GM19467 (cell line): ENCODE data around the gene LAMC2.
"Not testable (repeated sequence)": the region's sequence is repeated elsewhere in the genome, so short reads cannot be mapped to it uniquely, and the experiment has no call there.

ENCODE experiments used
- ATAC-seq: cut with Tn5 transposase; IDR thresholded peaks from one replicate; pipeline ENCODE4 v1.9.1; 2021; ENCODE audit warnings: mild to moderate bottlenecking, moderate library complexity; ENCODE audit not compliant: unreplicated experiment

The LAMC2 gene

DNA sequence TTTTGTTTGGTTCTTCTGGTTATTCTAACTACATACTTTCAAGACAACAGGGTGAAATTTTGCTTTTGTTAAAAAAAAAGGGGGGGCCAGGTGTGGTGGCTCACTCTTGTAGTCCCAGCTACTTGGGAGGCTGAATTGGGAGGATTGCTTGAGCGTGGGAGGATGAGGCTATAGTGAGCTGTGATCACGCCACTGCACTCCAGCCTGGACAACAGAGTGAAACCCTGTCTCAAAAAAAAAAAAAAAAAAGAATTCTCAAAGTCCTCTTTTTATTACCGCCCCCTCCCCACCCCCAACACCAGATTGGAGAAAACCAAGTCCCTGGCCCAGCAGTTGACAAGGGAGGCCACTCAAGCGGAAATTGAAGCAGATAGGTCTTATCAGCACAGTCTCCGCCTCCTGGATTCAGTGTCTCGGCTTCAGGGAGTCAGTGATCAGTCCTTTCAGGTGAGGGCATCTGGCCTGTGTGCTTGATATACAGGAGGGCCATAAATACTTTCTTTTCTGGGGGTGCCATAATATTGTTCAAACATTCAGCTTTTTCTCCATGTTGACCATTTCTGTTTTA lies 50.2 kb downstream of the LAMC2 start:
- no peak for ATAC-seq

GRCh38 chr1:183237046-183237445 lies 51.0 kb downstream of the LAMC2 start:
- ATAC-seq, result no peak

GRCh38 chr1:183238071-183238470 lies 52.0 kb downstream of the LAMC2 start:
- ATAC-seq, result no peak

DNA sequence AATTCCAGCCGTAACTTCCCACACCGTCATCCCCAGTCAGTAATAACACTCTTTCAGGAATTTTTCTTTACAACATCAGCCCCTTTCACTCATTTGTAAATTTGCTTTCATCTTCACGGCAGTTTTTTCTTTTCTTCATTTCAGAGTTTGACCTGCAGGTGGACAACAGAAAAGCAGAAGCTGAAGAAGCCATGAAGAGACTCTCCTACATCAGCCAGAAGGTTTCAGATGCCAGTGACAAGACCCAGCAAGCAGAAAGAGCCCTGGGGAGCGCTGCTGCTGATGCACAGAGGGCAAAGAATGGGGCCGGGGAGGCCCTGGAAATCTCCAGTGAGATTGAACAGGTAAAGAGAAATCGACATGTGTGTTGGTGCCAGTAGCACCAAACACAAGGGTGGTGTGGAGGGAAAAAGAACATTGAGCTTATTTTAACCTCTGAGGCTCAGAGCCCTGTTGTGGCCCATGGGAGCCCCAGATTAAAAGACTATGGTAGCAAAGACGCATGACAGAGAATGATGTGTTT lies 53.2 kb downstream of the LAMC2 start:
- ATAC-seq, result no peak

GRCh38 chr1:183239793-183240525 lies 53.9 kb downstream of the LAMC2 start:
- no peak for ATAC-seq

GRCh38 chr1:183240526-183240825 lies 54.4 kb downstream of the LAMC2 start:
- ATAC-seq, result no peak

DNA sequence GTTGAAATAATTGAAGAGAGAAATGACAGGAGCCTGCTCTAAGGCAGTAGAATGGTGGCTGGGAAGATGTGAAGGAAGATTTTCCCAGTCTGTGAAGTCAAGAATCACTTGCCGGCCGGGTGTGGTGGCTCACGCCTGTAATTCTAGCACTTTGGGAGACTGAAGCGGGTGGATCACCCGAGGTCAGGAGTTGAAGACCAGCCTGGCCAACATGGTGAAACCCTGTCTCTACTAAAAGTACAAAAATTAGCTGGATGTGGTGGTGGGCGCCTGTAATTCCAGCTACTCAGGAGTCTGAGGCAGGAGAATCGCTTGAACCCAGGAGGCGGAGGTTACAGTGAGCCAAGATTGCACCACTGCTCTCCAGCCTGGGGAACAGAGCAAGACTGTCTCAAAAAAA lies 54.8 kb downstream of the LAMC2 start:
- not testable (repeated sequence) for ATAC-seq

GRCh38 chr1:183241471-183241870 lies 55.4 kb downstream of the LAMC2 start:
- no peak for ATAC-seq

DNA sequence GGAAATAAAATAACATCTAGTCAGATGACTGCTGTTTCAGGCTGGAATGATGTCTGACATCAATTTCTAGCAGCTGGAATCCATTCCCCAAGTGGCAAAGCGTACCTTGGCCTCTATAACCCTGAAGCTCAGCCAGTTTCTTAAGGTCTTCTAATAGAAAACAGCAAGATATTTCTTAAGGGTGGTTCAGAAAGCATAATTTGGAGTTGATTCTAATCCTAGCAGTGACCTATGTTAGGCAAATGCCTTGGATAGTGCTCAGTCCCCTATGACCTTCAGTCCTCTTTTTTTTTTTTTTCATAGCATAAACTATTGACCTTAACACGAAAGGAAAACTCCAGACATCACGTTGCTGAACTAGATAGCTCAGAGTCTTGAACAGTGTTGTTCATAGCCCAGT lies 56.5 kb downstream of the LAMC2 start:
- ATAC-seq, result no peak

GRCh38 chr1:183243161-183244050 lies 57.3 kb downstream of the LAMC2 start:
- ATAC-seq, result no peak

GRCh38 chr1:183244466-183244865 lies 58.4 kb downstream of the LAMC2 start:
- no peak for ATAC-seq

- no peak for ATAC-seq
Observed at GRCh38 chr1:183245357-183245756, 59.3 kb downstream of the LAMC2 start.

GRCh38 chr1:183246436-183246835 lies 60.4 kb downstream of the LAMC2 start:
- no peak for ATAC-seq

DNA sequence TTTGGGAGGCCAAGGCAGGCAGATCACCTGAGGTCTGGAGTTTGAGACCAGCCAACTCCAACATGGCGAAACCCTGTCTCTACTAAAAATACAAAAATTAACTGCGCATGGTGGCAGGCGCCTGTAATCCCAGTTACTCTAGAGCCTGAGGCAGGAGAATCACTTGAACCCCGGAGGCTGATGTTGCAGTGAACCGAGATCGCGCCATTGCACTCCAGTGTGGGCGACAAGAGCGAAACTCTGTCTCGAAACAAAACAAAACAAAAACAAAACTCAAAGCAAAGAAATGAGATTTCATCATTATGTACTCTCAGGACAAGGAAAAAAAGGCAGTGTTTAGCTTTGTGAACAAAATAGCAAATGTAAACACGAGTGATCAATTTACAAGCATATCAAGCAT lies 61.0 kb downstream of the LAMC2 start:
- ATAC-seq, result no peak

DNA sequence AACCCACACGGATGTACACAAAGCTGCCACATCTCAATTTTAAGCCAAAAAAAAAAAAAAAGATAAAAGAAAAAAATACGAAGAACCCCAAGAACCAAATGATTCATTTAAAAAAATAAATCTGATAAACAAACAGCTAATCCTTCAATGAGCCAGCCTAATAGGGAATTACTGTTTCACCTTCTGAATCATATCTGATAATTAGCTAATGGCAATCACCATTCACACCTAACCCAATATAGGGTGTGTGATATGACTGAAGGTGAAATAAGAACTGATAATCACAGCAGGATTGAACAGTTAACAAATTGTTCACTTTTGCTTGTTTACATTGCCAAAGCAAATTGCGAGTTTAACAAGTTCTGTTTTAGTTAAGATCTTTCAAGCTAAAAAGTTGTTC lies 61.4 kb downstream of the LAMC2 start:
- ATAC-seq, result no peak

DNA sequence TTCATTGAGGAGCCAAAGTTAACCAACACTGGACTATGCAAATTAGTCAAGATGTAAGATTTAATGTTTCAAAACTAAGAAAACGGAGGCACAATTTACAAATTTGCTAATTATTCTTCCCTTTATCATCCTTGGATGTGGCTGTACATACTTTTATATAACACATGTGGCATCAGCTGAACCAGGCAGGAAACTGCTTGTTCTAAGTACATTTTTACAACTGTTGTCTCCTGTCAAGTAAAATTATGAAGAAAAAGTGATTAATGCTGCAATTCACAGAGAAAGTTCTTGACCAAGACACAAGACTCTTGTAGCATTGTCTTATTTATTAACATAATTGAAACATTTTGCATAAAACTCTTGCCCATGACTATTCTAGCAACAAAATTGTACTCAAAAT lies 61.9 kb downstream of the LAMC2 start:
- ATAC-seq, result no peak

DNA sequence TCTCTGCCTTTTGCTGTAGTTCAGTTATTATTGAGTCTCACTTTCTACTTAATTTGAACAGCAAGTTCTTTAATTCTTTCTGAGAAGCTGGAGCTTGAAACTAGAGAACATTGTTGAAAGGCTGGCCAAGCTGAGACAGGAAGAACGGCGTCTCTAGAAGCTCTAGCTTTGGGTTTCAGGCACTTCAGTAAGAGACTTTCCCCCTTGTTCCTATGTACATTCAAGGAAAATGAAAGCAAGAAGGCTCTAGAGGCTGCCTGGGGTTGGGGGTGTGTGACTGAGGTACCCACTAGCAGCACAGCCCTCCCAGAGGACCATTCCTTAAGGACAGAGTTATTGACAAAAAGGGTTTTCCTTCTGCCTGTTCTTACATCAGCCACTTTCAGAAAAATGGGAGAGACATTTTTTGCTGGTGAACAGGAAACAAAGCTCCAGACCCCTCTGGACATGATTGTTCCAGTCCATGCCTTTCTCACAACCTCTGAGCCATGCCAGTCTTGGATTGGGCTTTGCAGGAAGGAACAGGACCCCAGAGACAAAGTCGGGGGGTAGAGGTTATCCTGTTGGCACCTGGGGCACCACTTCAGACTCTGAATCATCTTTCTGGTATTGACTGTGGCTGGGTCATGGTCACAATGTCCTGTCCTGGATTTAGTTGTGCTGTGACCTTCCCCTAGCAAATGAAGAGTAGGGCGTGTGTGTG lies 63.1 kb downstream of the LAMC2 start:
- no peak for ATAC-seq

DNA sequence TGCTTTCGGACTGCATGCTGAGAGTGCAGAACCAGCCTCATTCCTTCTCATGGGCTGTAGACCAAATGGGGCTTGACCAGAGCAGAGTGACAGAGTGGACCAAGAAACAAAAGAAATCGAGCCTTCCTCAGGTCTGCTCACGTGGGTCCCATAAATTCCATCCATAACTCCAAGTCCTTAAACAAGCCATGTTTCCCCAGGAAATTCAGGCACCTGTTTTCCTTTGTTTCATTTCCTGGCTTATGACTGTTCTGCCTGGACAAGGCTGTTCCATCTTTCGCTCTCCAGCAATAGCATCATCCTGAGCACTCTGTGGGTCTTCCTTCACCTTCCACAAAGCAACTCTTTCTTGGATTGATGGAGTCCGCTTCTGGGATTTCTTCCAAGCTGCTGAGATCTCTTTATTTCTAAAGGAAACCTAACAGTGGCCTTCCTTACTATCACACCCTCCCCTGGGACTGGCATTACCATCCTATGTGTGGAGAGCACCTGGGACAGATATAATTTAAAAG lies 63.9 kb downstream of the LAMC2 start:
- ATAC-seq, result no peak

DNA sequence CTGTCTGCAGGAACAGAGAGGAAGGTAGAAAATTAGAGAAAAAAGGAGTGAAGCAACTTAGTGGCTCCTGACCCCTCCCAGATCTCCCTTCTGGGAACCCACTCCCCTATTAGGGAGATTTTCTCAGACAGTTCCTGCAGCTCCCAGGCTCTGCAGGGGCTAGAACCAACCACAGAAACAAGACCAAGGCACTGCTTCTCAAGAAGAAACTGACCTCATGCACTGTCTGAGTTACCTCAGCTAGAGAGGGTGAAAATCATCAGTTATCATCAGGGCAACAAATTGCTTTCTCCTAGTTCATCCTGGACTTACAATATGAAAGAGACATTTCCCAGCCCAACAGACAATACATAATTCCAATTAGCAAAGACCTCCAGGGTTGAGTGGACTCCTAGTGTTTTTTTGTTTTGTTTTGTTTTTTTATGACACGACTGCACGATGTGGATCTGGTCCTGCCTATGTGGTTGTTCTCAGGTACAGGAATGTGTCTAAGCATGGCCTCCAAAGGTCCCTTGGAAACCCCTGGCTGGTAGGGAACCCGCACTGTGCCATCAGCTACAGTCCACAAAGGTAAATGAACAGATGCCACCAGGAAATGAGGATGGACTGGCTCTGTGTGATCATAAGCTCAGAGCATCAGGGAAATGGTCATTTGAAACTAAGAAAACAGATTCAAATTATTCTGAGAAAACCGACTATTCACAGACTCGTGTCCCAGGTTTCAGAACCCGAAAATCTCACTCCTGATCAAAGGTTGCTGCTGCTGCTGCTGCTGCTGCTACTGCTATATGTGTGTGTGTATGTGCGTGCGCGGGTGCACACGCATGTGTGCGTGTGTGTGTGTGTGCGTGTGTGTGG lies 65.3 kb downstream of the LAMC2 start:
- no peak for ATAC-seq

DNA sequence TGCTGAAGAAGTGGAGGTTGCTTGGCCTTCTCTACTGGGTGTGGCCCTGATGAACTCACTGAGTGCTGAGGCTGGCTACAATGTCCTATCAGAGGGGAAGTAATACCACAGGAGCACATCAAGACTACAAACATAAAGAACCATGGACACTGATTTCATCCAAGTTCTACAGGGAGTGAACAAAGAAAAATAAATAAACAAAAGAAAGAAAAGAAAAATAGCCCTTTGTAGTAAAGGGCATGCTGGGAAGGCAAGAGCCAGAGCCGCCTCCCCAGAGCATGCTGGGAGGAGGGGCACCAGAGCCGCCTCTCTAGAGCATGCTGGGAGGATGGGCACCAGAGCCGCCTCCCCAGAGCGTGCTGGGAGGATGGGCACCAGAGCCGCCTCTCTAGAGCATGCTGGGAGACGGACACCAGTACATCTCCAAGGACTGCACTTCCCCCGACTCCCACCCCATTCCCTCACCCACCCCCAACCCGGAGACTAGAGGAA lies 65.9 kb downstream of the LAMC2 start:
- ATAC-seq, result no peak
